KMS-11 (cell line): ENCODE data around the gene SGSH.

Source experiments
- H2AFZ ChIP-seq: fragments of 200-600 bp; sonication (generic); 2 replicates; pipeline ENCODE4 v1.6.1; 2016; ENCODE audit warnings: antibody characterized with exemption, mixed run types, low read depth
- H3K27ac ChIP-seq: fragments of 200-600 bp; sonication (generic); 2 replicates; pipeline ENCODE4 v1.6.1; 2016; ENCODE audit warnings: mild to moderate bottlenecking, mixed run types
- H3K27me3 ChIP-seq: fragments of 200-600 bp; sonication (generic); 2 replicates; pipeline ENCODE4 v1.6.1; 2017; ENCODE audit warnings: mild to moderate bottlenecking, low read depth, mixed run types, moderate library complexity; ENCODE audit not compliant: insufficient read depth
- H3K36me3 ChIP-seq: fragments of 200-600 bp; sonication (generic); 2 replicates; pipeline ENCODE4 v1.6.1; 2017; ENCODE audit warnings: mild to moderate bottlenecking, mixed run types; ENCODE audit not compliant: insufficient read depth
- H3K4me1 ChIP-seq: fragments of 200-600 bp; sonication (generic); 2 replicates; pipeline ENCODE4 v1.6.1; 2016; ENCODE audit warnings: mild to moderate bottlenecking, low read depth, mixed run types; ENCODE audit not compliant: poor library complexity, severe bottlenecking
- H3K4me2 ChIP-seq: fragments of 200-600 bp; sonication (generic); 2 replicates; pipeline ENCODE4 v1.7.0; 2016; ENCODE audit warnings: mild to moderate bottlenecking, mixed run types
- H3K4me3 ChIP-seq: fragments of 200-600 bp; sonication (generic); IDR thresholded peaks from 2 replicates; pipeline ENCODE4 v1.6.1; 2017; ENCODE audit warnings: low read depth, low read length, mixed read lengths; ENCODE audit not compliant: insufficient read depth
- H3K79me2 ChIP-seq: fragments of 200-600 bp; sonication (generic); 2 replicates; pipeline ENCODE4 v1.6.1; 2016; ENCODE audit warnings: low read depth, mixed run types; ENCODE audit not compliant: insufficient read depth
- H3K9ac ChIP-seq: fragments of 200-600 bp; sonication (generic); 2 replicates; pipeline ENCODE4 v1.6.1; 2016; ENCODE audit warnings: mild to moderate bottlenecking, mixed run types
- H4K20me1 ChIP-seq: fragments of 200-600 bp; sonication (generic); 2 replicates; pipeline ENCODE4 v1.6.1; 2016; ENCODE audit warnings: mild to moderate bottlenecking, mixed run types; ENCODE audit not compliant: insufficient read depth
- CTCF ChIP-seq: fragments of 200-600 bp; sonication (generic); conservative IDR thresholded peaks from 2 replicates; pipeline ENCODE4 v1.6.1; 2017; ENCODE audit warnings: low read depth, mild to moderate bottlenecking, antibody characterized with exemption, low read length, moderate library complexity, mixed read lengths

SGSH gene

GRCh38 chr17:80233202-80233601 lies 13.1 kb upstream of the SGSH start:
- Histone ChIP-seq H3K79me2 (no peaks in the 10 kb centered on the region), H3K27me3 (no peaks in the 10 kb centered on the region), H3K4me3 (no peak overlapping the region), H3K36me3 (no peaks in the 10 kb centered on the region), H3K9ac (no peak overlapping the region), H4K20me1 (no peaks in the 10 kb centered on the region), H3K4me1 (no peaks in the 10 kb centered on the region), H2AFZ (no peak overlapping the region), H3K27ac (no peak overlapping the region), H3K4me2 (no peak overlapping the region)
- TF ChIP-seq CTCF = no peak

- H3K4me1 ChIP-seq = no peaks in the 10 kb centered on the region
- H3K4me3 ChIP-seq = no peak overlapping the region
- no peaks in the 10 kb centered on the region for H3K36me3 ChIP-seq
- no peak overlapping the region for H2AFZ ChIP-seq
- H4K20me1 ChIP-seq = no peaks in the 10 kb centered on the region
- H3K27ac ChIP-seq = no peak overlapping the region
- no peak for TF ChIP-seq CTCF
- no peaks in the 10 kb centered on the region for H3K27me3 ChIP-seq
- no peak overlapping the region for H3K9ac ChIP-seq
- no peaks in the 10 kb centered on the region for H3K79me2 ChIP-seq
- H3K4me2 ChIP-seq = no peak overlapping the region
Measured at GRCh38 chr17:80232438-80232837, 12.3 kb upstream of the SGSH start.

GRCh38 chr17:80229011-80229410 lies 8.9 kb upstream of the SGSH start:
- H2AFZ ChIP-seq = no peak overlapping the region
- H3K9ac ChIP-seq = no peak overlapping the region

GRCh38 chr17:80228477-80228876 lies 8.3 kb upstream of the SGSH start:
- no peaks in the 10 kb centered on the region for H3K4me1 ChIP-seq
- H3K4me3 ChIP-seq = no peak overlapping the region
- H3K9ac ChIP-seq = no peak overlapping the region
- no peaks in the 10 kb centered on the region for H3K27me3 ChIP-seq
- no peaks in the 10 kb centered on the region for H3K36me3 ChIP-seq
- H2AFZ ChIP-seq = no peak overlapping the region
- H3K79me2 ChIP-seq = no peaks in the 10 kb centered on the region
- no peak for TF ChIP-seq CTCF
- H3K4me2 ChIP-seq = no peak overlapping the region
- H4K20me1 ChIP-seq = no peaks in the 10 kb centered on the region
- H3K27ac ChIP-seq = no peak overlapping the region

More at GRCh38 chr17:80229011-80229410, 8.9 kb upstream of the SGSH start:
- H3K79me2 ChIP-seq = no peaks in the 10 kb centered on the region
- no peak overlapping the region for H3K4me2 ChIP-seq
- no peaks in the 10 kb centered on the region for H3K27me3 ChIP-seq
- H4K20me1 ChIP-seq = no peaks in the 10 kb centered on the region
- no peaks in the 10 kb centered on the region for H3K4me1 ChIP-seq
- no peak overlapping the region for H3K4me3 ChIP-seq
- H3K27ac ChIP-seq = no peak overlapping the region
- TF ChIP-seq CTCF = no peak
- H3K36me3 ChIP-seq = no peaks in the 10 kb centered on the region

GRCh38 chr17:80227666-80228065 lies 7.5 kb upstream of the SGSH start:
- Histone ChIP-seq H3K9ac (no peak overlapping the region), H3K36me3 (no peaks in the 10 kb centered on the region), H3K79me2 (no peaks in the 10 kb centered on the region), H2AFZ (no peak overlapping the region), H3K27me3 (no peaks in the 10 kb centered on the region), H3K4me2 (no peak overlapping the region), H4K20me1 (no peaks in the 10 kb centered on the region), H3K4me3 (no peak overlapping the region), H3K4me1 (no peaks in the 10 kb centered on the region), H3K27ac (no peak overlapping the region)
- no peak for TF ChIP-seq CTCF
